CD4-positive, alpha-beta T cell treated with Interleukin-6 for 4 hours (primary cell): ENCODE data around the gene FBXO27.
"Not testable (repeated sequence)": the region's sequence is repeated elsewhere in the genome, so short reads cannot be mapped to it uniquely, and the experiment has no call there.

Source experiments
- DNase-seq: peaks from one replicate; pipeline ENCODE4 v3.0.0-alpha.2; 2020; ENCODE audit warnings: mixed read lengths

The FBXO27 gene

DNA sequence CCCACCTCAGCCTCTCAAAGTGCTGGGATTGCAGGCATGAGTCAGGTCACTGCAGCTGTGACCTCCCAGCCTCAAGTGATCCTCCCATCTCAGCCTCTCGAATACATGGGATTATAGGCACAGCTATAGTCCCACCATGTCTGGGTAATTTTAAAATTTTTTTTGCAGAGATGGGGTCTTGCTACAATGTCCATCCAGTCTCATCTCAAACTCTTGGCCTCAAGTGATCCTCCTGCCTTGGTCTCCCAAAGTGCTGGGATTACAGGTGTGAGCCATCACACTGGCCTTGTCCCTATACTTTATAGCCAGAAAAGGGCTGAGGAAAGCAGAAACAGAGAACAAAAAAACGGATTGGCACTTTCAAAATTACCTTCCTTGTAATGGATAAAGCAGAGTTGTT is 4.8 kb upstream of the FBXO27 start:
- DNase-seq = no peak

DNA sequence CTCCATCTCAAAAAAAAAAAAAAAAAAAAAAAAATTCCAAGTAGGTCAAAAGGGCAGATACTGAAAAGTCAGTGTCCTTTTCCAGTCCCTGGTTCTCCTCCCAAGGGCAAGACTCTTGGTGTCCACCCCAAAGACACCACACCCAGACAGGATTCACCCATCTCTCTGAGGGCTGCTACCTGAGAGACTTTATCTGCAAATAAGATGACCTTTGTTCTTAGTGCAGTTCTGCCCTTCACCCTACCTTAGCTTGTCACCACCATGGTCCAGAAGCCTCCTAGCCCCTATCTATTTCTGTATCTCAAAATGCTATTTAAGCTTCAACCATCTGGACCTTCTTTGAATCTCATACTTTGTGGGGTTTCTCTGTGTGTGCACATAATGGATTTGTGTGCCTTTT is 4.2 kb upstream of the FBXO27 start:
- no peak for DNase-seq

GRCh38 chr19:39031368-39032062 is 834 bp downstream of the FBXO27 start:
- DNase-seq = peak; percentile 87

GRCh38 chr19:39030854-39031367 is 1.4 kb downstream of the FBXO27 start:
- no peak for DNase-seq

DNA sequence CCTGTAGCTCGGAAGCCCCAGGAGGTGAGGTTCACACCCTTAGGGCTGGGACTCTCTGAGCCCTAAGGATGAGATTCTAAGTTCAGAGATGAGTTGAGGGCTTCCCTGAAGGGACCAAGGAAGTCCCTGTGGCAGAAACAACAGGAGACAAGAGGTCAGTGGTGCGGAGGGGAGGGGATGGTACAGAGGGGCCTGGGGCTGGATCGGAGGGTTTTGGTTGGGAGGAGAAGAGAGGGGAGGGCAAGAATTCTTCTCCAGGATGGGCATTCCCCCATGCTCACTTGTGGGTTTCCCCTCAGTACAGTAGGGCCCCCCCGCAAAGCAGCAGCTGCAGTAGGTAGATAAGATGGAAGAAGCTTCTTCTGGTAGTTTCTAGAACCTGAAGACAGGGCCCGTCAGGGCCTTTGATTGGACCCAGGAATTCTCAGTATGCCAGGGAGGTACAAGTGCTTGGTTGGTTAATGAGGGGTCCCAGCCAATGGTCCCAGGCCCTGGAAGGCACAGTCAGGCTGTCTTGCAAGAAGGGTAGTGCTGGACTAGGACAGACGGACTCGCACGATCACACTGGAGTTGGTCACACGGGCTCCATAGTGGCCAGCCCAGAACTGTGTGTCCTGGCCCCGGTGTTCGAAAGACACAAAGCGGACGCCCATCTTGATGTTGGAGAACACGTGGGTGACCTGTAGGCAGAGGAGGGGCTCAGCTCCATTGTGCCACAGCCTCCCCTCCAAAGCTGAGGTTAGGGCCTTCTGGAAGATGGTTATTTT is 7.3 kb downstream of the FBXO27 start:
- no peak for DNase-seq

DNA sequence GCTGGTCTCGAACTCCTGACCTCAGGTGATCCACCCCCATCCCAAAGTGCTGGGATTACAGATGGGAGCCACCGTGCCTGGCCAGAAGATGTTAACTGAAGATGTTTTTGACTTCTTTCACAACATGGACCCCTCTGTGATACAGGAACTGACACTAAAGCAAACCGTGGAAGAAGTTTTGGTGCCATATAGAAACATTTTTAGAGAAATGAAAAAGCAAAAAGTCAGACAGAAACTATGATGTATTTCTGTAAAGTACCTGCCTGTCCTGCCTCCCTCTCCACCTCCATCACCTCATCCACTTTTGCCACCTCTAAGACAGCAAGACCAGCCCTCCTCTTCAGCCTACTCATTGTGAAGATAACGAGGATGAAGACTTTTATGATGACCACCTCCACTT is 11.3 kb downstream of the FBXO27 start:
- no peak for DNase-seq

- DNase-seq = no peak
These were observed 14.7 kb downstream of the FBXO27 start for GRCh38 chr19:39017646-39018045.

- DNase-seq = no peak
These were observed 15.3 kb downstream of the FBXO27 start for GRCh38 chr19:39017026-39017425.

DNA sequence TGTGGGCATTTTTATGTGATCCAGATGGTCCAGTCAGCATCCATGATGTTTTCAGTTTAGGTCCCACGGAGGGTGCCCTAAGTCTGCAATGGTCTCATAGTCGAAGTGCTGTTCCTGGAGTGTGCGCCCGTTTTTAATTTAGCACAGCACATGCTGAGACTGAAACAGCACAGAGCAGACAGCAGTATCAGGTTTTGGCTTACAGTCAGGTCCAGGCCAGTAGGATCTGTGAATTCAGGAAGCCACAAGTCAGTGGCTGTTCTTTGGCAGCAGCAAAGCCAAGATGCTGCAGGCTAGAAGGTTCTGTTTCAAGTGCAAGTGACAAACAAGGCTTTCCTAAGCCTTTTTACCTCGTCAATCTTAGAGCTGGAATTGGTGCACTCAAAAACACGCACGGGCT is 18.3 kb downstream of the FBXO27 start:
- no peak for DNase-seq

- no peak for DNase-seq
These were observed 23.3 kb downstream of the FBXO27 start for GRCh38 chr19:39009001-39009400.

GRCh38 chr19:39008137-39008536 is 24.2 kb downstream of the FBXO27 start:
- no peak for DNase-seq

DNA sequence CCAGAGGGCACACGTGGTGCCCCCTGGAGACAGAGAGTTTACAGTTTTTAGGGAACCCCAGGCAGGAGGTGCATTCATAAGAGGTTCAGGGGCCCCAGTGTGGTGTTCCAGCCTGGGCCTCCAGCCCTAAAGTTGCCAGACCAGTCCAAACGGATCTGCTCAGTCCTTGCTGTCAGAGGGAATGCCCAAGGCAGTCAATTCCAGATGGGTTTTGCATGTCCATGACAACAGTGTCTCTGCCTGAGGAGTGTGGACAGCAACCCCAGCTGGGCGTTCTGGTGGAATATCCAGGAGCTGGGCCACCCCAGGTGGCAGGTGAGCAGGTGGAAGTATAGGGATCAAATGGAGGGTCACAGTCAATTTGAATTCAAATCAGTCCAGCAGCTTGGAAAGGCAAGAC is 25.3 kb downstream of the FBXO27 start:
- no peak for DNase-seq

DNA sequence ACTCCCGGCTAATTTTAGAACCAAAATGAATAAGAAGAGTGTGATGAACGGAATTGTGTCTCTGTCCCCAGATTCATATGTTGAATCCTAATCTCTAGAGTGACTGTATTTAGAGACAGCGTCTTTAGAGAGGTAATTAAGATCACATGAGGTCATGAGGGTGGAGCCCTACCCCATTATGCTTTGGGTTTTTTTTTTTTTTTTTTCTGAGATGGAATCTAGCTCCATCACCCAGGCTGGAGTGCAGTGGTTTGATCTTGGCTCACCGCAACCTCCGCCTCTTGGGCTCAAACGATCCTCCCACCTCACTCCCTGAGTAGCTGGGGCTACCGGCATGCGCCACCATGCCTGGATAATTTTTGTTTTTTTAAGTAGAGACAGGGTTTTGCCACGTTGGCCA is 27.9 kb downstream of the FBXO27 start:
- no peak for DNase-seq

- no peak for DNase-seq
These were observed 28.6 kb downstream of the FBXO27 start for GRCh38 chr19:39003796-39004195.

GRCh38 chr19:39003188-39003587 is 29.2 kb downstream of the FBXO27 start:
- DNase-seq = no peak

GRCh38 chr19:39001041-39001440 is 31.3 kb downstream of the FBXO27 start:
- no peak for DNase-seq

- DNase-seq = not testable (repeated sequence)
These were observed 34.8 kb downstream of the FBXO27 start for GRCh38 chr19:38997576-38997975.

GRCh38 chr19:38993271-38993670 is 39.1 kb downstream of the FBXO27 start:
- no peak for DNase-seq

- no peak for DNase-seq
These were observed 41.2 kb downstream of the FBXO27 start for GRCh38 chr19:38990949-38991697.

DNA sequence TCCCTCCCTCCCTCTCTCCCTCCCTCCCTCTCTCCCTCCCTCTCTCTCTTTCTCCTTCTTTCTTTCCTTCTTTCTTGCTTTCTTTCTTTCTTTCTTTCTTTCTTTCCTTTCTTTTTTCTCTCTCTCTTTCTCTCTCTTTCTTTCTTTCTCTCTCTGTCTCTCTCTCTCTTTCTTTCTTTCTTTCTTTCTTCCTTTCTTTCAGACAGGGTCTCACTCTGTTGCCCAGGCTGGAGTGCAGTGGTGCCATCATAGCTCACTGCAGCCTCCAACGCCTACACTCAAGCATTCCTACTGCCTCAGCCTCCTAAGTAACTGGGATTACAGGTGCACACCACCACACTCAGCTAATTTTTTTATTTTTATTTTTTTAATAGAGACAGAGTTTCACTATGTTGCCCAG is 42.7 kb downstream of the FBXO27 start:
- DNase-seq = not testable (repeated sequence)

GRCh38 chr19:38989066-38989605 is 43.2 kb downstream of the FBXO27 start:
- no peak for DNase-seq

GRCh38 chr19:38988627-38989026 is 43.7 kb downstream of the FBXO27 start:
- DNase-seq = not testable (repeated sequence)

- DNase-seq = not testable (repeated sequence)
These were observed 44.6 kb downstream of the FBXO27 start for GRCh38 chr19:38987745-38988144.
